Hepatocyte (in vitro differentiated cells): ENCODE results near the gene AOPEP.

Experiments
- EZH2phosphoT487 ChIP-seq: fragments of 200-600 bp; sonication (generic); IDR thresholded peaks from one replicate; pipeline ENCODE4 v1.6.1; 2018; ENCODE audit warnings: antibody characterized with exemption, mild to moderate bottlenecking, low read depth, moderate library complexity; ENCODE audit not compliant: unreplicated experiment, severe bottlenecking
- TF ChIP-seq, protein P1 (sequence below): fragments of 200-600 bp; sonication (generic); IDR thresholded peaks from 2 replicates; pipeline ENCODE4 v1.5.1; 2016; ENCODE audit warnings: antibody characterized with exemption, mild to moderate bottlenecking; ENCODE audit not compliant: poor library complexity

DNA sequence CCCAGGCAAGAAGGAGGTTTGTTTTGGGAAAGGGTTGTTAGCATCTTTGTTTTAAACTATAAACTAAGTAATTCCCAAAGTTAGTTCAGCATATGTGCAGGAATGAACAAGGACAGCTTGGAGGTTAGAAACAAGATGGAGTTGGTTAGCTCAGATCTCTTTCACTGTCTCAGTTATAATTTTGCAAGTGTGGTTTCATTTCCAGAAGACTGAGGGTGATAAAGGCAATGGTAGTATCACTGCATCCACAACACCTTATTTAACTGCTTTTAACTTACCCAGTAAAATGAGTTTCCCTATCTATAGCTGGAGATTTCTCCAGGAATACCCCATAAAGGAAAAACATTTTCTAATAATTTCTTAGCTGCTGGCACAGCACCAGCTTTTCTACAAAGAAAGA is 152.7 kb downstream of the AOPEP start:
- TF ChIP-seq, protein P1, sequence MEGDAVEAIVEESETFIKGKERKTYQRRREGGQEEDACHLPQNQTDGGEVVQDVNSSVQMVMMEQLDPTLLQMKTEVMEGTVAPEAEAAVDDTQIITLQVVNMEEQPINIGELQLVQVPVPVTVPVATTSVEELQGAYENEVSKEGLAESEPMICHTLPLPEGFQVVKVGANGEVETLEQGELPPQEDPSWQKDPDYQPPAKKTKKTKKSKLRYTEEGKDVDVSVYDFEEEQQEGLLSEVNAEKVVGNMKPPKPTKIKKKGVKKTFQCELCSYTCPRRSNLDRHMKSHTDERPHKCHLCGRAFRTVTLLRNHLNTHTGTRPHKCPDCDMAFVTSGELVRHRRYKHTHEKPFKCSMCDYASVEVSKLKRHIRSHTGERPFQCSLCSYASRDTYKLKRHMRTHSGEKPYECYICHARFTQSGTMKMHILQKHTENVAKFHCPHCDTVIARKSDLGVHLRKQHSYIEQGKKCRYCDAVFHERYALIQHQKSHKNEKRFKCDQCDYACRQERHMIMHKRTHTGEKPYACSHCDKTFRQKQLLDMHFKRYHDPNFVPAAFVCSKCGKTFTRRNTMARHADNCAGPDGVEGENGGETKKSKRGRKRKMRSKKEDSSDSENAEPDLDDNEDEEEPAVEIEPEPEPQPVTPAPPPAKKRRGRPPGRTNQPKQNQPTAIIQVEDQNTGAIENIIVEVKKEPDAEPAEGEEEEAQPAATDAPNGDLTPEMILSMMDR: no peak
- TF ChIP-seq EZH2phosphoT487: no peak
